MM.1S (cell line): ENCODE measurements around the gene KAT6B.

ENCODE experiments used
- DNase-seq: peaks from one replicate; pipeline ENCODE4 v3.0.0-alpha.2; 2015
- H2AFZ ChIP-seq: fragments of 300-600 bp; sonication (generic); 2 replicates; pipeline ENCODE4 v1.6.0; 2016; ENCODE audit warnings: antibody characterized with exemption, low read length
- H3F3A ChIP-seq: fragments of 300-600 bp; sonication (generic); 2 replicates; pipeline ENCODE4 v1.6.1; 2016; ENCODE audit warnings: mild to moderate bottlenecking, antibody characterized with exemption, low read length, moderate library complexity, mixed read lengths; ENCODE audit not compliant: insufficient read depth
- H3K27ac ChIP-seq: fragments of 300-600 bp; sonication (generic); 2 replicates; pipeline ENCODE4 v1.5.1; 2016; ENCODE audit warnings: mild to moderate bottlenecking, low read length
- H3K27me3 ChIP-seq: fragments of 300-600 bp; sonication (generic); replicated peaks from 2 replicates; pipeline ENCODE4 v1.6.0; 2016; ENCODE audit warnings: low read length; ENCODE audit not compliant: insufficient read depth
- H3K36me3 ChIP-seq: fragments of 300-600 bp; sonication (generic); replicated peaks from 2 replicates; pipeline ENCODE4 v1.6.1; 2016; ENCODE audit warnings: mild to moderate bottlenecking, low read length, mixed read lengths; ENCODE audit not compliant: insufficient read depth
- H3K4me1 ChIP-seq: fragments of 300-600 bp; sonication (generic); 2 replicates; pipeline ENCODE4 v1.6.1; 2016; ENCODE audit warnings: low read length, mixed read lengths
- H3K4me2 ChIP-seq: fragments of 300-600 bp; sonication (generic); 2 replicates; pipeline ENCODE4 v1.6.0; 2016; ENCODE audit warnings: low read depth, low read length
- H3K4me3 ChIP-seq: fragments of 300-600 bp; sonication (generic); 2 replicates; pipeline ENCODE4 v1.5.1; 2016; ENCODE audit warnings: low read length, mixed read lengths
- H3K79me2 ChIP-seq: fragments of 300-600 bp; sonication (generic); 2 replicates; pipeline ENCODE4 v1.6.1; 2016; ENCODE audit warnings: mixed run types, low read length, mixed read lengths
- H3K9ac ChIP-seq: fragments of 300-600 bp; sonication (generic); 2 replicates; pipeline ENCODE4 v1.6.1; 2016; ENCODE audit warnings: low read length, mixed read lengths
- H3K9me2 ChIP-seq: fragments of 300-600 bp; sonication (generic); replicated peaks from 2 replicates; pipeline ENCODE4 v1.6.1; 2016; ENCODE audit warnings: mild to moderate bottlenecking, low read length, mixed read lengths; ENCODE audit not compliant: insufficient read depth
- H3K9me3 ChIP-seq: fragments of 300-600 bp; sonication (generic); replicated peaks from 2 replicates; pipeline ENCODE4 v1.6.1; 2016; ENCODE audit warnings: mild to moderate bottlenecking, low read length, mixed read lengths; ENCODE audit not compliant: insufficient read depth
- H4K20me1 ChIP-seq: fragments of 300-600 bp; sonication (generic); 2 replicates; pipeline ENCODE4 v1.6.1; 2016; ENCODE audit warnings: mild to moderate bottlenecking, low read length, moderate library complexity, mixed read lengths; ENCODE audit not compliant: insufficient read depth
- EZH2 ChIP-seq: fragments of 300-600 bp; sonication (generic); optimal IDR thresholded peaks from 2 replicates; pipeline ENCODE3; 2017; ENCODE audit warnings: low read depth, mild to moderate bottlenecking, antibody characterized with exemption, low read length, mixed read lengths
- EZH2phosphoT487 ChIP-seq: fragments of 300-600 bp; sonication (generic); IDR thresholded peaks from 2 replicates; pipeline ENCODE4 v1.6.1; 2018; ENCODE audit warnings: antibody characterized with exemption, low read length
- TF ChIP-seq, protein P1 (sequence below): fragments of 300-600 bp; sonication (generic); IDR thresholded peaks from 2 replicates; pipeline ENCODE4 v1.5.1; 2016; ENCODE audit warnings: antibody characterized with exemption, low read length, mixed read lengths

The KAT6B gene

GRCh38 chr10:74801447-74801846 is 25.0 kb upstream of the KAT6B start:
- H3K4me1 ChIP-seq = peaks cover under 1% of the 10 kb centered on the region; the same call in 1 of the 2 replicates
- no peaks in the 10 kb centered on the region for H3K9me3 ChIP-seq
- H2AFZ ChIP-seq = no peak overlapping the region
- no peaks in the 10 kb centered on the region for H3K36me3 ChIP-seq
- no peaks in the 10 kb centered on the region for H3K27me3 ChIP-seq
- no peaks in the 10 kb centered on the region; the same call in 1 of the 2 replicates for H3F3A ChIP-seq
- H3K79me2 ChIP-seq = no peaks in the 10 kb centered on the region
- H3K9ac ChIP-seq = no peak overlapping the region
- TF ChIP-seq, protein P1, sequence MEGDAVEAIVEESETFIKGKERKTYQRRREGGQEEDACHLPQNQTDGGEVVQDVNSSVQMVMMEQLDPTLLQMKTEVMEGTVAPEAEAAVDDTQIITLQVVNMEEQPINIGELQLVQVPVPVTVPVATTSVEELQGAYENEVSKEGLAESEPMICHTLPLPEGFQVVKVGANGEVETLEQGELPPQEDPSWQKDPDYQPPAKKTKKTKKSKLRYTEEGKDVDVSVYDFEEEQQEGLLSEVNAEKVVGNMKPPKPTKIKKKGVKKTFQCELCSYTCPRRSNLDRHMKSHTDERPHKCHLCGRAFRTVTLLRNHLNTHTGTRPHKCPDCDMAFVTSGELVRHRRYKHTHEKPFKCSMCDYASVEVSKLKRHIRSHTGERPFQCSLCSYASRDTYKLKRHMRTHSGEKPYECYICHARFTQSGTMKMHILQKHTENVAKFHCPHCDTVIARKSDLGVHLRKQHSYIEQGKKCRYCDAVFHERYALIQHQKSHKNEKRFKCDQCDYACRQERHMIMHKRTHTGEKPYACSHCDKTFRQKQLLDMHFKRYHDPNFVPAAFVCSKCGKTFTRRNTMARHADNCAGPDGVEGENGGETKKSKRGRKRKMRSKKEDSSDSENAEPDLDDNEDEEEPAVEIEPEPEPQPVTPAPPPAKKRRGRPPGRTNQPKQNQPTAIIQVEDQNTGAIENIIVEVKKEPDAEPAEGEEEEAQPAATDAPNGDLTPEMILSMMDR = no peak
- TF ChIP-seq EZH2phosphoT487 = no peak
- no peak for DNase-seq
- no peaks in the 10 kb centered on the region for H4K20me1 ChIP-seq
- no peaks in the 10 kb centered on the region for H3K9me2 ChIP-seq
- no peak overlapping the region for H3K27ac ChIP-seq
- H3K4me3 ChIP-seq = no peak overlapping the region
- H3K4me2 ChIP-seq = no peak overlapping the region

DNA sequence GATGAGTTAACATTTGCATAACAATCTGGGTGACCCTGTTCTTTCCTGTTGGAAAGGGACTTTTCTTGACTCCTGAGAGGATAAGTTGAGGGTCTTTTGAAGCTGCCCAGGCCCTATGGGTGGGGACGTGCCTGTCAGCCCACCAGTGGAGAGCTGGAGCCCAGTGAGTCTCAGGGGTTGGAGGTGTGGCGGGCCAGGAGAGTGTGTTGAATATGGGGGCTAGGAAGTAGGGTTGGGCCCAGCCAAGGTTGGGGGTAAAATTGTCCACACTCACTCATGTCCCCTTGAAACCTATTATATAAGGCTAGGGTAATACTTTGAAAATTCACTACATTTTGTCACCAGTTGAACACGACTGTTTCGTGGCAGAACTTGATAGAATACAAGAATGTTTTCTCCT is 17.9 kb upstream of the KAT6B start:
- no peaks in the 10 kb centered on the region for H3F3A ChIP-seq
- no peak overlapping the region for H2AFZ ChIP-seq
- H3K4me1 ChIP-seq = no peaks in the 10 kb centered on the region
- H3K4me3 ChIP-seq = no peak overlapping the region
- no peaks in the 10 kb centered on the region for H3K9me2 ChIP-seq
- DNase-seq = no peak
- no peak overlapping the region for H3K4me2 ChIP-seq
- H3K27ac ChIP-seq = no peak overlapping the region
- no peaks in the 10 kb centered on the region for H3K36me3 ChIP-seq
- no peak for TF ChIP-seq EZH2
- TF ChIP-seq, protein P1 = no peak
- TF ChIP-seq EZH2phosphoT487 = no peak
- H3K27me3 ChIP-seq = no peaks in the 10 kb centered on the region
- H3K79me2 ChIP-seq = no peaks in the 10 kb centered on the region
- no peak overlapping the region for H3K9ac ChIP-seq
- H4K20me1 ChIP-seq = no peaks in the 10 kb centered on the region
- H3K9me3 ChIP-seq = no peaks in the 10 kb centered on the region

GRCh38 chr10:74810087-74810486 is 16.3 kb upstream of the KAT6B start:
- Histone ChIP-seq H3K4me3 (no peak overlapping the region), H3K9me2 (no peaks in the 10 kb centered on the region)
- TF ChIP-seq, protein P1 = no peak
- TF ChIP-seq EZH2 (no peak), EZH2phosphoT487 (no peak)

More at GRCh38 chr10:74810087-74810486, 16.3 kb upstream of the KAT6B start:
- no peaks in the 10 kb centered on the region for H4K20me1 ChIP-seq
- no peaks in the 10 kb centered on the region for H3K36me3 ChIP-seq
- H2AFZ ChIP-seq = no peak overlapping the region
- no peak for DNase-seq
- no peaks in the 10 kb centered on the region for H3F3A ChIP-seq
- no peak overlapping the region for H3K9ac ChIP-seq
- no peaks in the 10 kb centered on the region for H3K27me3 ChIP-seq
- H3K9me3 ChIP-seq = no peaks in the 10 kb centered on the region
- no peak overlapping the region for H3K4me2 ChIP-seq
- no peaks in the 10 kb centered on the region for H3K79me2 ChIP-seq
- no peaks in the 10 kb centered on the region for H3K4me1 ChIP-seq
- no peak overlapping the region for H3K27ac ChIP-seq
